ENCODE data around the gene STX3.
"Not testable (repeated sequence)": the region's sequence is repeated elsewhere in the genome, so short reads cannot be mapped to it uniquely, and the experiment has no call there.

The STX3 gene

DNA sequence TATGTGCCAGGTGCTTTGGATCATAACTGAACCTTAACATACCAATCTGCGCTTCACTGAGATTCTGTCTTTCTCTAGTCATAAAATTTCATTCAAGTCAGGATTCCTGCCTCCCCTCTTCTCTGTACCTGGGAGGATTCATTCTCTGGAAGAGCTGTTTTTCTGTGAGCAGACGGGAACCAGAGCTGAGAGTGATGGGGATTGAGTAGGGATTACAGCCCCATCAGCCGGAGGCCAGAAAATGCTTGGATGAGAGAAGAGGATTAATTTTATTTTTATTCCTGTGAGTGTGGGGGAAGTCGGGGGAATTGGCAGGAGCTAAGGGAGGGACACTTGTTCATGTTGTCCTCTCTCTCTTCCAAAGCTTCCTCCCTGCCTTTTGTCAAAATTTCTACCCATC lies 4.7 kb downstream of the STX3 start:
- no peak for DNase-seq

DNA sequence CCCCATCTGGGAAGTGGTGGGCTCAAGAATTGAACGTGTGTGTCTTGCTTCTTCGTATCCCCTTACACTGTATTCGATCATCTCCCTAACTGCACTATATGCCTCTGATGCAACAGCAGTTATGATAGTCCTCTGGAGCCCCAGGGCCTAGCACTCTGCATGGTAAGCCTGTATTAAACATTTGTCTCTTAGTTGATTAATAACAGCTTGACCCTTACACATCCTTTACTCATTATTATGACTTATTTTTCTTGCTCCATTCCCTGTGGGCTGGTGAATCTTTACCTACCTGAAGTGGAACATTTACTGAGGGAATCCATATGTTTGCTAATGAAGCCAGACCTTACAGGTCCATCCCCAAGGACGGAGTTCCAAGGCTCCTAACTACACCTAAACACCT lies 5.6 kb downstream of the STX3 start:
- DNase-seq = no peak

DNA sequence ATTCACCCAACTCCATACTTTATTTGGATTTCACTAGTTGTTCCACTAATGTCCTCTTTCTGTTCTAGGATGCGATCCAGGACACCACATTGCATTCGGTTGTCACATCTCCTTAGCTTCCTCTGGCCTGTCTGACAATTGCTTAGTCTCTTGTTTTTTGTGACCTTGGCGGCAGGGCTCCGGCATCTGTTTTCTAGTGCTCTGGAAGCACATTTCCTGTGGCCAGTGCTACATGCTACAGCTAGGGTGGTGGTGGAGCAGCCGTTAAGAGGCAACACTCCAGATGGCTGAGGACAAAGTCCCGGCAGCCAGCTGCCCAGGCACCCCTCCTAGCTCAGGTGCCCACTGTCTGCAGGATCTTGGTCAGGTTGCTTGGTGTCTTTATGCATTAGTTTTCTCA lies 6.8 kb downstream of the STX3 start:
- no peak for DNase-seq

DNA sequence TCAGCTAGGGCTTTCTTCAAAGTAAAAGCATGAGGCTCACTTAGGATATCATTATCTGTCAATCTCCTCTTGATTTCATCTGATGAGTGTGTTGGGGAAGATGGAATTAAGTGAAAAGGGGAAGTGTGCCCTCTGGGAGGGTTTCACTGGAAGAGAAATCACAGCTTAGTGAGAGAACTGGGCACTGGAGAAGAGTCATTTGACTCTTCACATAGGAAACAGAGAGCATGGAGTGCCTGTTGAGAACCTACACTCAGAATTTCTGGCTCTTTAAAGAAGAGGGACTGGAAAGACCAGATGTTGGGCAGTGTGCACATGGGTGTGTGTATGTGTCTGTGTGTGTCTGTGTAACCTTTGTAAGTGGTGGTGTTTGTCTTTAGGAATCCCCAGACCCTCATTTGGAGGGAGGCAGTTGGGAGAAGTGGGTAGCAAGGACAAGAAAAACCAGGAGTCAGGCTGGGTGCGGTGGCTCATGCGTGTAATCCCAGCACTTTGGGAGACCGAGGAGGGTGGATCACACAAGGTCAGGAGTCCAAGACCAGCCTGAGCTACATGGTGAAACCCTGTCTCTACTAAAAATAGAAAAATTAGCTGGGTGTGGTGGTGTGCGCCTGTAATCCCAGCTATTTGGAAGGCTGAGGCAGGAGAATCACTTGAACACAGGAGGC lies 10.0 kb downstream of the STX3 start:
- DNase-seq = no peak

DNA sequence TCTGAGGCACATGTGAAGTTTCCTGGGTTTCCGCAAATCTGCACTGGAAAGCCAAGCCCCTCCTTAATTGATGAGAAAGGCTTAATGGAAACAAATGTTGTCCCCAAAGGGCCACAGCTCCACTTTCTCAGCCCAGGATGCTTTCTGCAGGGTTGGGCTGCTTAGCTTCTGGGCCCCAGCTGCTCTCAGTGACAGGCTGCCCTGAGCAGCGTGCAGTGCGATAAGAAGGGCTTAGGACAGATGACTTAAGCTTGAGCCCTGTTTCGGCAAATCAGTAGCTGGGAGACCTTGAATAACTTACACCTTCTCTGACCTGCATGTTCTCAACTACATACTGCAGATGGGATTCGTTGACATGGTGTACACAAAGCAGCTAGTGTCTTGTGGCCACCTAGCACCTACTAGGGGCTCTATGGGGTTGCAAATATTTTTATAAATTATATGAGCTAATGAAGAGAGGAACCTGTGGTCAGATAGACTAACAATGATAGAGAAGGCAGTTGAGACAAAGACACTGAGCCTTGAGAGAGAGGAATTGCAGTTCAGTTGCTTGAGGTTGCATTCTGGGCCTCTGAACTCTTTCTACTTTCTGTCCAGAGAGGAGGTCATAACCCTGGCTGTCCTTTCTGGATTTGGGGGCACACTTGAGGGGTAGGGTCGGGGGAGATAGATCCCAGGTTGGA lies 11.5 kb downstream of the STX3 start:
- DNase-seq = no peak

DNA sequence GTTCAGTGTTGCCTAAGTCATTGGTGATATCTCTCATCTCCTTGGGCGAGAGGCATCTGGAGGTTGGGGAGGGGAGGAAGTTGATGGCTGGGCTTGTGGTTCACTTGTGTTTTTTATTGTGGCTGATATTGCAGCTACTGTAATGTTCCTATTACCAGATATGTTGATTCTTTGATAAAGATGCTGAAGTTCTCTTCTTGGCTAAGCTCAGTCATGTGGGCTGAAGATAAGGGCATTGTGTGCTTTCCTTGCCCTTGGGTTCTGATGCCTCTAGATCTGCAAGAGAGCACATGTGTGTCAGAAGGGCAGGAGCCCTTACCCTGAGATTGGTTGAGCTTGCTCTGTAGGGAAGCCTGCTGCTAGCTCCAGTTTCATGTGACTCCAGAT lies 12.0 kb downstream of the STX3 start:
- no peak for DNase-seq

DNA sequence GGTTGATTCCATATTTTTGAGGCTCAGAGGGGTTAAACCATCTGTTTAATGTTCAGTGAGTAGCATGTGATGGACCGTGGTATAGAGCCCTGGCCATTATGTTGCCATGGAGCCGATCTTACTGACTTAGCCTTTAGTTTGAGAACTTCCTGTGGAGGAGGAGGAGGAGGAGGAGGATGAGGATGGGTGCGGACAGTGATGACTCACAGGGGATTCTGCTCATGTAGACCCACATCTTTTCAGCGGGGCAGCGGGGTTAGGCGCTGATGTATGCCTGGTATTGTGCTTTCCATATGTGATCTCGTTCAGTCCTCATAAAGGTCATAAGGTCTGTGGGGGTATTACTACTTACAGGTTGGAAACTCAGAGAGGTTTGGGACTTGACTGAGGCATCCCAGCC lies 13.9 kb downstream of the STX3 start:
- no peak for DNase-seq

DNA sequence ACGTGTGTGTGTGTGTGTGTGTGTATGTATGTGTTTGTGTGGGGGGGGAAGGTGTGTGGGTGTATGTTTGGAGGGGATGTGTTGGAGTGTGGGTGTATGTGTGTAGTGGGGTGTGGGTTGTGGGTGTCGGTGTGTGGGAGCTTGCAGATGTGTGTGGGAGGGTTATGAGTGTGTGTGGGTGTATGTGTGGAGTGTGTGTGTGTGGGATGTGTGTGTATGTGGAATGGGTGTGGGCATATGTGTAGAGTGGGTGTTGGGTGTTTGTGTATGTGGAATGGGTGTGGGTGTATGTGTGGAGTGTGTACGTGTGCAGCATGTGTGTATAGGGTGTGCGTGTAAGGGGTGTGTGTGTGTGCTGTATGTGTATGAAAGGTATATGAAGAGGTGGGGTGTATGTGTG lies 14.7 kb downstream of the STX3 start:
- no peak for DNase-seq

DNA sequence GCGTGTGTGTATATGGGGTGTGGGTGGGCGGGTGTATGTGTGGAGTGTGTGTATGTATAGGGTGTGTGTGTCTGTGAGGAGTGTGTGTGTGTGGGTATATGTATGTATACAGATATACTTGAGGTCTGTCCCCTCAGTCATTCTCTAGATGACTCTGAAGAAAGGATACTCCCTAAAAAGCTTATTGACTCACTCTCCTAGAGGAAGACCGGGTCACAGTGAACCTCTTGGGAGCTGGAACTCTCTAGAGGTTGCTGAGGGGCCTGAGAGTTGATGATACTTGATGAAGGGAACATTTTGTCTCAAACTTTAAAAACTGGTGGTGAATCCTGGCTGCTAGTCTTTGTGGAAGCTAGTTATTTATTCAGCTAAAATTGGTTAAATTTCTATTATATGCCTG lies 15.1 kb downstream of the STX3 start:
- no peak for DNase-seq

DNA sequence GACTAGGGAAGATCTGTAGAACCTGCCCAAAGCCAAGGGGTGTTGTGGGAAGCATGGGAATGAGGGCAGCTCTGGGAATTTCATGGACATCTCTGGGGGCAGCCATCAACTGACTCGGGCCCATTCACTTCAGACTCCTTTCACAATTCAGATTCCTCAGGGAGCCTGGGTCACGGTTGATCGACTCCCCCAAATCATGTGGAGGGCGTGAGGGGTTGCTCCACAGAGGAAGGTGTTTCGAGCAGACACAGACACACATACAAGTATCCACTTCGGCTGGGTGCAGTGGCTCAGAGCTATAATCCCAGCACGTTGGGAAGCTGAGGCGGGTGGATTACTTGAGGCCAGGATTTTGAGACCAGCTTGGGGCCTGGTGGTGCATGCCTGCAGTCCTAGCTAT lies 15.7 kb downstream of the STX3 start:
- no peak for DNase-seq

DNA sequence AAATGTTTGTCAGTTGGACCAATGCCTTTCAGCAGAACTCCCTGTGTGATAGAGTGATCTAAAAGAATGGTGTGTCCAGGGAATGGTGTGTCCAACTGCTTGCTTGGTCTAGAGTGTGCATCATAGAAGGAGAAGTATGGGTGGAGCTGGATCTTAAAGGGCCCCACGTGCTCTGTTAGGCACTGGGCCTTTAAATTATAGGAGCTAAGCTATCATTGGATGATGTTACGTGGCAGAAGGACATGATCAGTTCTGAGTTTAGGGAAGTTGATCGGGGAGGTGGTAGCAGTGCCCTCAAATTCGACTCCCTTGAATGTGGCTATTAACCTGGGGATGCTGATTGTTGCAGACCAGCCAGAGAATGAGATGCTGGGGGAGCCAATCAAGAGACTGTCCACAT lies 16.4 kb downstream of the STX3 start:
- no peak for DNase-seq

DNA sequence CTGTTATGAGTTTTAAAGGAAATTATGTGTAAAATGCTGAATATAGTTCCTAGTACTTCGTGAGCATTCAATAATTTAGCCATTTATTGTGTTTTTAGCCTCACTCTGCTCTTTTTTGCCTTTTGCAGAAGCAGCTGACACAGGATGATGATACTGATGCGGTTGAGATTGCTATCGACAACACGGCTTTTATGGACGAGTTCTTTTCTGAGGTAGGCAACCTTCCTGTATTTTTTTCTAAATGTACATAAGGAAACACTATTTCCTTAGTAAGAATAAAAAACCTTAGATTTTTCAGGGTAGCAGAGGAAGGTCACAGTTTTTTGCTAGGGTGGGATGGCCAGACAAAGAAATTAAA lies 17.9 kb downstream of the STX3 start:
- no peak for DNase-seq

DNA sequence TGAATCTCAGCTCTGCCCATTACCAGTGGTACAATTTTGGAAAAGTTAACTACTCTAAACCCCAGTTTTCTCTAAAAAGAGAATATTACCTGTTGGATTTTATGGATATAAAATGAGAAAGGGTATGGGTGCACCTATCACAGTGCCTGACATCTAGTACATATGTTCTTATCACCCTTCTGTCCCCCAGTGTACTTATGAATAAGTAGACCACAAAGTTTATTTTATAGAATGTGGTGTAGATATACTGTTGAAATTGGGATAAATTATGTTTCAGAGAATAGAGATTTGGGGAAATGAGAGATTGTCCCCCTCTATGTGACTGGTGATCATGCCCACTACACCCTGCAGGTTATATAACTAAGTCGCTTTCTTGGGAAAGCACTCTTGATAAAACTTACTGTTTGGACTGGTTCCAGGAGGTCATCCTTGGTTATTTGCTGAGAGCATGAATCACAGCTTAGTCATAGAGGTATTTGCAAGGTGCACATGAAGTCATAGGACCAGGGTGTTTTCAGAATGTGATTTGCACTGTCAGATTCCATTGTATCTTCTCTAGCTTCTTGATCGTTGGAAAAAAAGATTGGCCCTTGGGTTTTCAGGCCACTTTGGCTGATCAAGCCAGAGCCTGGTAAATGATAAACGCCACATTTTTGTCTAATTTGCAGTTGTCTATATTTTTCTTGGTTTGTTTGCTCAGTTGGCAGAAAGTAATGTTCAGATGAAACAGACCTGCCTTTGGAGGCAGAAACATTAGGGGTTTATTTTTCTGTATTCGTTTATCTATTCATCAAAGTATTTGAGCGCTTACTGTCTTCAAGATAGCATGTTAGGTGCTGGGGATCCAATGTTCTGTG lies 21.3 kb downstream of the STX3 start:
- DNase-seq = no peak

DNA sequence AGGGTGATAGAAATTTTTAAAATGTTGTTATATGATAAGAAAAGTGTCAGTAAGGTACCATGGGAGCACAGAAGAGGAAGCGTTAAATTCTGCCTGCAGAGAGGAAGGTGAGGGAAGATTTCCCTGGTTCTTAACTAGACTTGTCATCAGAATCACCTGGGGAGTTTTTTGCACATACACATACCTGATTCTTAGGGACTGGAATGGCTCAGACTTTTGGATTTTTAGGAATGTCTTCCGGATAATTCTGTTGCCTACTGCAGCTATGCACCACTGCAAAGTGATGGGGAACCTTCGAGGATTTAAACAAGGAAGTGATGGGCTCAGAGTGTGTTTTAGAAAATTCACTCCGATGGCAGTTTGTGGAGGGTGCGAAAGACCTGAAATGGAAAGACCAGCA lies 21.9 kb downstream of the STX3 start:
- DNase-seq = no peak

DNA sequence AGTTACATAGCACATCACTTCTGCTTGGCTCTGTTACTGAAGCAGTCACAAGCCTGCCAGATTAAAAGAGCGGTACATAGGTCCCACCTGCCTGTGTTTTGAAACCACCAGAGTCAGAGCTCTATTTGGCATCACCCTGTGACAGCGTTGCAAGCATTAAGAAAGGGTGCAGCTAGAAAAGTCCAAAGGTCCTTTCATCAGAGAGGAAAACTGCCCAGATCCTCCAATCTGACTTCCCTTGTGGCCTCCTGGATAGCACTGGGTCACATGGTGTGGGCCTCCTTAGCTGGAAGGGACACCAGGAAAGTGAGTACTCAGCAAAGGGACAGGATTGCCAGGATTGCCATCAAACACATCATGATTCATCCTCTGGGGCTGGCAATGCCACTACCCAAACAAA lies 22.9 kb downstream of the STX3 start:
- DNase-seq = no peak

DNA sequence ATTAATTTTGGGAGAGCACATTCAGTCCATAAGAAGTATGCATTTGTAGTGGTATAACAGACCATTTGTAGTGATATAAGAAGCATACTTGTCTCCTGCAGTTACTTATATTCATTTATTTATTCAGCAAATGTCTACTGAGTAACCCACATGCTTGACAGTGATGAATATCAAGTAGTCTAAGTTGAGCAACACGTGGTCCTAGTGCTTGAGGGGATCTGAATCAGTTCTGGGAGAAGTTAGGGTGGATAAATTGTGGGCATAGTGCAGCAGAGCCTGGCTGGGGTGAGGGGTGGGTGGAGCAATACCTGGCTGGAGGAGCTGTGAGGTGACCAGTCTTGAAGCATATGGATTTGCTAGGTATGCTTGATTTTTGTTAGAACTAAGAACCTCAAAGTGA lies 24.3 kb downstream of the STX3 start:
- no peak for DNase-seq

DNA sequence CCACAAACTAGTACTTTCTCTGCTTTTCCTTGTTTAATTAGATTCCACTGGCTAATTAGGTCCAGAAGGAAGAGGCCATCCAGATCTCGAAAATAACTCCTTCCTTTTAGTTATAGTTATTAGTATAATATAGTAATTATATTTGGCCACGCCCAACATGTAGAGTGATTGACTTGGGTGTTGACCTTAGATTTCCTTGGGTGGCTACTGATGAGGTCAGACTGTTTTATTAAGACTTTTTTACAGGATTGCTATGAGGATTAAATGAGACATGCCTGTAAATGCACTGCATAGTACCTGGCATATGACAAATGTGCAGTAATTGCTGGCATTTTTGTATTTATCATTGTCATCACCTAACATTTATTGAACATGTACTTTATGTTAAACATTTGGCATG lies 26.9 kb downstream of the STX3 start:
- DNase-seq = no peak

DNA sequence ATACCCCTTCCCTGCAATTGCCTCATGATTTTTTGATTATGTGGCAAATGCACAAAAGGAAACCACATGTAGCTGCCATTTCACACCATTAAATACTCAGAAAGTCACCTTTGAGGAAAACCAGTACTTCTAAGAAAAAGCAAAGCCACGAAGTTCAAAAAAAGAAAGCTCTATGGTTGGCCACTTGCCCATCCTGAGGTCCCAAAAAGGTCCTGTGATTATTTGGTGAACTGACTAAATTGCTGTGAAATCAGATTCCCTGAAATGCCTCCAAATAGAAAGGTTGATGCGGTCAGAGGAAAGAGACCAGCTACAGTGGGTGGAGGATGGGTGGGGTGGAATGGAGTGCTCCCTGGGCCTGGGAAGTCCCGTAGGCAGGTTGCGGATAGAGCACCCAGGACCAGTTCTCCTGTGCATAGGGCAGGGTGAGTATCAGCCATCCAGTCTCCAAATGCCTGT lies 28.5 kb downstream of the STX3 start:
- no peak for DNase-seq

DNA sequence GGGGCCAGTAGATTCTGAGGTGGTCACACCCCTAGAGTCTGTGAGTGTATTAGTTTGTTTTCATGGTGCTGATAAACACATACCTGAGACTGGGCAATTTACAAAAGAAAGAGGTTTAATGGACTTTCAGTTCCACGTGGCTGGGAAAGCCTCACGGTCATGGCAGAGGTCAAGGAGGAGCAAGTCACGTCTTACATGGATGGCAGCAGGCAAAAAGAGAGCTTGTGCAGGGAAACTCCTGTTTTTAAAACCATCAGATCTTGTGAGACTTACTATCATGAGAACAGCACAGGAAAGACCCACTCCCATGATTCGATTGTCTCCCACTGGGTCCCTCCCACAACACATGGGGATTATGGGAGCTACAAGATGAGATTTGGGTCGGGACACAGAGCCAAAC lies 29.3 kb downstream of the STX3 start:
- not testable (repeated sequence) for DNase-seq

DNA sequence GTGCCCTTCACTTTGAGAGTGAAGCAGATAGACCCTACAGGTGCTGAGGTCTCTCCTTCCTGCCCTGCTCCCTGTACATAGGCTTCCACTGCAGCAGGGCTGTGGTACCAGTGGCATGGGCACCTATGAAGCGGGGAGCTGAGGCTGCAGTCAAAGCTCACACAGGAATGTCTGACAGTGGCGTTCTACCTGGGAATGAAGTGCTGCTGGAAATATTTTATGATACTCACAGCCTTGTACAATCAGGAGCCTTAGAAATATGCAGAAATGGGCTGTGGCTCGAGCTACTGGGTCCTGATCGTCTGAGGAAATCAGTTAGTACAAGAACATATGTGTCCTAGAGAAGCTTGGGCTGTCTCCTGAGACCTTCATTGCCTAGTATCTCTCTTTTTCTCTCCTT lies 30.6 kb downstream of the STX3 start:
- no peak for DNase-seq

DNA sequence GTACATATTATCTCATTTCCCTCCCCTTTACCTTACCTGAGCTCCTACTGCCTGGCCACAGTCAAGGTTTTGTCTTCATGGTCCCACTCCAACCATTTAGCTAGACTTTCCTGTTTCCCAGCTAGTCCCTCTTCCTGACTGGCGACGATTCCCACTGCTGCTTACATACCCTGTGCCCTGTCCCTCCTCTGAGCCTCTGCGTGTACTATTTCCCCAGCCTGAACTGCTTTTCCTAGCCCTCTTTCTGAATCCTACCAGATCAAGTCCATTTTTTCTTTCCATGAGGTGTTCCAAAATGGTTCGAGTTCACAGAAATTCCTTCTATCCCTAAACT lies 32.0 kb downstream of the STX3 start:
- DNase-seq = no peak

DNA sequence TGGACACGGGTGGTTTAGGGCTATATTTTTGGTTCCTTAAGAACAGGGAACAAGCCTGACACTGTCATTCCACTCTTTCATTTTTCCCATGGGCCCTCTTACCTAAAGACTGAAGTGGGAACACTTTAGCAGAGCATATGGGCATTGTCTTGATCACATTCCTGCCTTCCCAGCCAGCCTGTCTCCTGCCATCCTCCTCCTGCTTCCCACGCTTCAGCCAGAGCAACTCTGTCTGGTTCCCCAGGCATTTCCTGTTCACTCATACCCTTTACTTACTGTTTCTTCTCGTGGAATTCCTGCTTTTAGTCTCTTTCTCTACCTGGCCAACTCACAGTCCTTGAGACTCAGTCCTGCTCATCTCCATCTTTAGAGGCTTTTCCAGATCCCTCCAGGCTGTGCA lies 32.6 kb downstream of the STX3 start:
- no peak for DNase-seq

DNA sequence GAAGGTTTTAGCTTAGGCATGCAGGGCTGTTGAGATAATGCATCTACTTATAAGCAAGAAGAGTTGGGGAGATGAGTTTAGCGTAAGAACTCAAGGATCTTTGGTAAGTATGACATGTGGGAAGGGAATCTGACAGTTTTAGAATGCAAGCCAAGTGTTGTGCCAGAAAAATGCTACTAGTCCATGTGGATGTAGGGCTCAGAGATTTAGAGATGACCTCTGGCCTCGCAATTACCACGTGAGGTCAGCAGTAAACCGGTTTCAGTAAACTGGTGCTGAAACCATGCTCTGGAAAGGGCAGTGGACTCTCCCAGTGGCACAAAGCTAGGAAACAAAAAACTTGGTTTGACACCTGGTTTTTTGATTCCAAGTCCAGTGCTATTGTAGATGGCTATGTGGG lies 36.5 kb downstream of the STX3 start:
- DNase-seq = no peak

DNA sequence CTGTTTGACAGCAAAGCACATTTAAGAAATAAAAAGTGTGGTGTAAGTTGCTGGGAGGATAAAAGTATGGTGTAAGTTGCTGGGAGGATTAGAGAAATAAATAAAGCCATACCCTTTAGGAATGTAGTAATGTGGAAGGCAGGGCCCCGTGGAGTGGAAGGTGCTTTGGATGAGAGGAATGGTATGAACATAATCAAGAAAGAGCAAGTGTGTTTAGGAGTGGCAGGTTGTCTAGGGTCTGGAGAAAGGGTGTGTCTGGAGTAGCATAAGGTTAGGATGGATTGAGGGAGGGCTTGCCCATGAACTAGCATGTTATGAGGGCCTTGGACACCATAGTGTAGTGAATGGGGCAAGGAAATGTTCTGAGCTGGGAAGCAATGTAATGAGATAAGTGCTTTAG lies 37.3 kb downstream of the STX3 start:
- no peak for DNase-seq
